Upper lobe of right lung (tissue), 1 donor: Measurements from ENCODE around the gene TDRD15. TPM values are rescaled to one million over a fixed set of nuclear protein-coding genes. Genes with fewer than 3 reads are reported as not detected.

Experiments used
- ATAC-seq: fragments of 200-7000 bp; cut with Tn5 transposase; one replicate; pipeline ENCODE4 v1.9.1; 2020; ENCODE audit warnings: mild to moderate bottlenecking, moderate library complexity
- DNase-seq: peaks from one replicate; pipeline ENCODE4 v3.0.0-alpha.2; 2020
- H3K27ac ChIP-seq: fragments of 200-600 bp; one replicate; pipeline ENCODE4 v1.8.0; 2022
- H3K27me3 ChIP-seq: fragments of 200-600 bp; one replicate; pipeline ENCODE4 v1.8.0; 2022; ENCODE audit warnings: mild to moderate bottlenecking
- H3K36me3 ChIP-seq: fragments of 200-600 bp; one replicate; pipeline ENCODE4 v1.8.0; 2022
- H3K4me1 ChIP-seq: fragments of 200-600 bp; one replicate; pipeline ENCODE4 v1.8.0; 2022
- H3K4me3 ChIP-seq: fragments of 200-600 bp; one replicate; pipeline ENCODE4 v1.8.0; 2022; ENCODE audit warnings: mild to moderate bottlenecking
- H3K9me3 ChIP-seq: fragments of 200-600 bp; one replicate; pipeline ENCODE4 v1.8.0; 2022
- CTCF ChIP-seq: fragments of 200-600 bp; IDR thresholded peaks from one replicate; pipeline ENCODE4 v1.8.0; 2022; ENCODE audit warnings: antibody characterized with exemption
- intact Hi-C: fragments of 100-400 bp; cut with DNase I; formaldehyde crosslinking; loops from one replicate; pipeline ENCODE4 v1.11.0; 2022
- total RNA-seq: library from RNA; stranded (reverse); fragmentation: NEBNext Ultra II Directional; extraction: Animal tissue kit (Norgen Biotek cat#: 25700); gene quantifications from one replicate; pipeline ENCODE4 v1.2.1, GENCODE V29; 2021
- donor health status: DM: no; HTN: yes; CAD: no; lungs with severe emphysema.

Gene TDRD15
- total RNA-seq, 1 donor from 2014 or later: not detected

- Histone ChIP-seq H3K9me3 (no peaks in the 10 kb centered on the region), H3K27ac (no peak overlapping the region), H3K4me3 (no peak overlapping the region), H3K36me3 (no peaks in the 10 kb centered on the region), H3K4me1 (no peaks in the 10 kb centered on the region), H3K27me3 (no peaks in the 10 kb centered on the region)
- intact Hi-C loops: no loop called here
- ATAC-seq (no peak), DNase-seq (no peak)
- no peak for TF ChIP-seq CTCF
These were observed 67.8 kb downstream of the TDRD15 start for GRCh38 chr2:21191535-21191934.

Other genes starting within 250 kb of the TDRD15 start
- 0.49 TPM for gene APOB, start 79.9 kb upstream of the TDRD15 start, total RNA-seq